ENCODE measurements around the gene CC2D2B. TPM values are rescaled to one million over a fixed set of nuclear protein-coding genes. Genes with fewer than 3 reads are reported as not detected.

CC2D2B gene
- total and polyA plus RNA-seq, 2 of the 13 experiments (the other 11 are each of a cell fraction or from before 2014, with no cell fraction given) = 0.20 TPM; not detected in 1

DNA sequence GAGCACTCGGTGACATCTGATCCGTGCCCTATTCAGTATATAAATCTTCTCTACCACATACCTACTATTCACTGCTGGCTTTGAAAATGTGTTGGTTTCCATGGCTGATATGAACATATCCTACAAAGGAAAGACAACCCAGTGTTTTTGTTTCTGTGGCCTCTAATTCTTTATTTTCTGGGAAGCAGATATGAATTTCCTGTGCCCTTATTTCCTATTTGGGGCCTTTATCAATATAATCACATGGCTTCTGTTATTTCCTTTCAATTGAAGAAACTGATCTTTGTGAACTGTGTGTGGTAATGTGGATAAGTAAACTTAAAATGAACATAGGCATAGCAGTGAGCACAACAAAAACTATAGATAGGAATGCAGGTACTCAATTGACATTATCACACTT lies 146.2 kb downstream of the CC2D2B start:
- no peak for TF ChIP-seq GABPB1 (CRISPR knock-in tag; IDR thresholded peaks at IDR 0.05)
- no peak for TF ChIP-seq ZNF350 (CRISPR knock-in tag; IDR thresholded peaks at IDR 0.05; ENCODE audit: borderline replicate concordance, low read depth)
- no peak for TF ChIP-seq CBX1 (IDR thresholded peaks at IDR 0.05; ENCODE audit: low read depth)
- no peak for TF ChIP-seq POLR2AphosphoS2 (IDR thresholded peaks at IDR 0.05; ENCODE audit: low read depth, low read length)
- no peak for TF ChIP-seq ZNF713 (CRISPR knock-in tag; IDR thresholded peaks at IDR 0.05)
- TF ChIP-seq ZZZ3 (CRISPR knock-in tag; IDR thresholded peaks at IDR 0.05; ENCODE audit: borderline replicate concordance) = no peak
- TF ChIP-seq EEA1 (CRISPR knock-in tag; IDR thresholded peaks at IDR 0.05; ENCODE audit: borderline replicate concordance) = no peak
- no peak for TF ChIP-seq ZNF766 (CRISPR knock-in tag; IDR thresholded peaks at IDR 0.05; ENCODE audit: borderline replicate concordance)
- TF ChIP-seq ZNF891 (CRISPR knock-in tag; IDR thresholded peaks at IDR 0.05) = no peak
- no peak for TF ChIP-seq POLR2A (IDR thresholded peaks at IDR 0.05; ENCODE audit: insufficient read depth in 1 of 2, low read depth in 2 of 2, low read length in 2 of 2)
- TF ChIP-seq, protein P1, sequence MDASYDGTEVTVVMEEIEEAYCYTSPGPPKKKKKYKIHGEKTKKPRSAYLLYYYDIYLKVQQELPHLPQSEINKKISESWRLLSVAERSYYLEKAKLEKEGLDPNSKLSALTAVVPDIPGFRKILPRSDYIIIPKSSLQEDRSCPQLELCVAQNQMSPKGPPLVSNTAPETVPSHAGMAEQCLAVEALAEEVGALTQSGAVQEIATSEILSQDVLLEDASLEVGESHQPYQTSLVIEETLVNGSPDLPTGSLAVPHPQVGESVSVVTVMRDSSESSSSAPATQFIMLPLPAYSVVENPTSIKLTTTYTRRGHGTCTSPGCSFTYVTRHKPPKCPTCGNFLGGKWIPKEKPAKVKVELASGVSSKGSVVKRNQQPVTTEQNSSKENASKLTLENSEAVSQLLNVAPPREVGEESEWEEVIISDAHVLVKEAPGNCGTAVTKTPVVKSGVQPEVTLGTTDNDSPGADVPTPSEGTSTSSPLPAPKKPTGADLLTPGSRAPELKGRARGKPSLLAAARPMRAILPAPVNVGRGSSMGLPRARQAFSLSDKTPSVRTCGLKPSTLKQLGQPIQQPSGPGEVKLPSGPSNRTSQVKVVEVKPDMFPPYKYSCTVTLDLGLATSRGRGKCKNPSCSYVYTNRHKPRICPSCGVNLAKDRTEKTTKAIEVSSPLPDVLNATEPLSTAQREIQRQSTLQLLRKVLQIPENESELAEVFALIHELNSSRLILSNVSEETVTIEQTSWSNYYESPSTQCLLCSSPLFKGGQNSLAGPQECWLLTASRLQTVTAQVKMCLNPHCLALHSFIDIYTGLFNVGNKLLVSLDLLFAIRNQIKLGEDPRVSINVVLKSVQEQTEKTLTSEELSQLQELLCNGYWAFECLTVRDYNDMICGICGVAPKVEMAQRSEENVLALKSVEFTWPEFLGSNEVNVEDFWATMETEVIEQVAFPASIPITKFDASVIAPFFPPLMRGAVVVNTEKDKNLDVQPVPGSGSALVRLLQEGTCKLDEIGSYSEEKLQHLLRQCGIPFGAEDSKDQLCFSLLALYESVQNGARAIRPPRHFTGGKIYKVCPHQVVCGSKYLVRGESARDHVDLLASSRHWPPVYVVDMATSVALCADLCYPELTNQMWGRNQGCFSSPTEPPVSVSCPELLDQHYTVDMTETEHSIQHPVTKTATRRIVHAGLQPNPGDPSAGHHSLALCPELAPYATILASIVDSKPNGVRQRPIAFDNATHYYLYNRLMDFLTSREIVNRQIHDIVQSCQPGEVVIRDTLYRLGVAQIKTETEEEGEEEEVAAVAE (CRISPR knock-in tag; IDR thresholded peaks at IDR 0.05; ENCODE audit: borderline replicate concordance) = no peak
- TF ChIP-seq HNRNPK (IDR thresholded peaks at IDR 0.05; ENCODE audit: low read depth, low read length, poor library complexity, severe bottlenecking) = no peak
- TF ChIP-seq ARID4A (CRISPR knock-in tag; IDR thresholded peaks at IDR 0.05; ENCODE audit: borderline replicate concordance) = no peak
- no peak for TF ChIP-seq ZFP1 (CRISPR knock-in tag; IDR thresholded peaks at IDR 0.05)
- no peak for TF ChIP-seq MLLT10 (CRISPR knock-in tag; IDR thresholded peaks at IDR 0.05)
- TF ChIP-seq ZKSCAN5 (CRISPR knock-in tag; IDR thresholded peaks at IDR 0.05) = no peak
- H3K4me2 ChIP-seq (ENCODE audit: low read depth, low read length) = no peak overlapping the region
- WGBS (ENCODE audit: low lambda C conversion rate) = 96% methylated on average over 2 of the region's 2 CpGs
- BruUV-seq (replicated peaks) = no TSS peak
- H3K79me2 ChIP-seq (ENCODE audit: insufficient read depth, low read length) = peaks cover 45% of the 10 kb centered on the region
- no peak overlapping the region for H3K4me3 ChIP-seq (replicated peaks in 1 of 3; ENCODE audit: insufficient read depth in 1 of 3, low read depth in 2 of 3, low read length in 3 of 3)
- DNase-seq (ENCODE audit: low spot score) (no peak), FAIRE-seq (no peak), ATAC-seq (no peak)
- no peak overlapping the region for H2AFZ ChIP-seq (ENCODE audit: low read length)
- no peaks in the 10 kb centered on the region for H3K27me3 ChIP-seq (ENCODE audit: control insufficient read depth in 1 of 2, insufficient read depth in 2 of 2, low read length in 2 of 2)
- ChIA-PET CTCF (ENCODE audit: low intra/inter-chr PET ratio, low total read pairs) (no interaction called here), POLR2A (no interaction called here)
- H3K36me3 ChIP-seq (replicated peaks in 1 of 2; ENCODE audit: control insufficient read depth in 1 of 2, insufficient read depth in 2 of 2, low read length in 2 of 2) = peaks cover 8 to 45% of the 10 kb centered on the region in 2 experiments
- no peak overlapping the region for H3K9ac ChIP-seq (ENCODE audit: insufficient read depth, low read depth, low read length)
- no peaks in the 10 kb centered on the region for H3K9me3 ChIP-seq (ENCODE audit: low read length)
- no peaks in the 10 kb centered on the region for H4K20me1 ChIP-seq (ENCODE audit: insufficient read depth, low read length)
- peaks cover 6% of the 10 kb centered on the region; the same call in 1 of the 2 replicates for H3K4me1 ChIP-seq (ENCODE audit: insufficient read depth, low read length)
- no peak overlapping the region for H3K27ac ChIP-seq (ENCODE audit: extremely low read length, insufficient read depth, low read length)
- in situ Hi-C loops (cut with HindIII; ENCODE audit: extremely low pct_ligation_motif_present, low pct_unique_long_range_greater_than_20kb) = no loop called here
- intact Hi-C loops (cut with micrococcal nuclease; ENCODE audit: unreplicated experiment) = no loop called here
